ENCODE results near the gene SIN3B.

- no peak for TF ChIP-seq FOXM1 (IDR thresholded peaks at IDR 0.05; ENCODE audit: low read depth)
- TF ChIP-seq, protein P1, sequence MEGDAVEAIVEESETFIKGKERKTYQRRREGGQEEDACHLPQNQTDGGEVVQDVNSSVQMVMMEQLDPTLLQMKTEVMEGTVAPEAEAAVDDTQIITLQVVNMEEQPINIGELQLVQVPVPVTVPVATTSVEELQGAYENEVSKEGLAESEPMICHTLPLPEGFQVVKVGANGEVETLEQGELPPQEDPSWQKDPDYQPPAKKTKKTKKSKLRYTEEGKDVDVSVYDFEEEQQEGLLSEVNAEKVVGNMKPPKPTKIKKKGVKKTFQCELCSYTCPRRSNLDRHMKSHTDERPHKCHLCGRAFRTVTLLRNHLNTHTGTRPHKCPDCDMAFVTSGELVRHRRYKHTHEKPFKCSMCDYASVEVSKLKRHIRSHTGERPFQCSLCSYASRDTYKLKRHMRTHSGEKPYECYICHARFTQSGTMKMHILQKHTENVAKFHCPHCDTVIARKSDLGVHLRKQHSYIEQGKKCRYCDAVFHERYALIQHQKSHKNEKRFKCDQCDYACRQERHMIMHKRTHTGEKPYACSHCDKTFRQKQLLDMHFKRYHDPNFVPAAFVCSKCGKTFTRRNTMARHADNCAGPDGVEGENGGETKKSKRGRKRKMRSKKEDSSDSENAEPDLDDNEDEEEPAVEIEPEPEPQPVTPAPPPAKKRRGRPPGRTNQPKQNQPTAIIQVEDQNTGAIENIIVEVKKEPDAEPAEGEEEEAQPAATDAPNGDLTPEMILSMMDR (IDR thresholded peaks at IDR 0.05), result no peak
- no peak for TF ChIP-seq CHD2 (IDR thresholded peaks at IDR 0.05; ENCODE audit: low read length, partially characterized antibody)
- no peak for TF ChIP-seq RFX5 (IDR thresholded peaks at IDR 0.05; ENCODE audit: low read length)
These were observed 39.1 kb upstream of the SIN3B start for GRCh38 chr19:16790051-16790450.

All from SK-N-SH (cell line).